ENCODE data around the gene SNAI3. TPM values are rescaled to one million over a fixed set of nuclear protein-coding genes. Genes with fewer than 3 reads are reported as not detected.

The SNAI3 gene
- total RNA-seq, 4 donors from 2014 or later: 0.23 to 0.95 TPM; not detected in 2

- no peak for DNase-seq
- intact Hi-C loops (cut with DNase I): no loop called here
- H3K36me3 ChIP-seq: peaks cover 0 to 40% (median 0%) of the 10 kb centered on the region in 3 donors
- no peaks in the 10 kb centered on the region for H3K9me3 ChIP-seq
- peak overlapping the region in 3 of 4 donors; percentile 80 to 91 (median 83) for H3K27ac ChIP-seq
- WGBS, 2 donors: 77 to 81% methylated on average over 7 to 10 of the region's 20 CpGs
- H3K27me3 ChIP-seq: no peaks in the 10 kb centered on the region
- no peak for TF ChIP-seq CTCF (IDR thresholded peaks at IDR 0.05)
- no peak for TF ChIP-seq POLR2A (IDR thresholded peaks at IDR 0.05)
- H3K4me1 ChIP-seq: peaks cover 7 to 32% (median 21%) of the 10 kb centered on the region in 3 donors
- peak overlapping the region; percentile 71 to 96 (median 72) for H3K4me3 ChIP-seq
Measured at GRCh38 chr16:88649195-88649923, 36.9 kb downstream of the SNAI3 start.

- DNase-seq: no peak
- Histone ChIP-seq H3K27ac (no peak overlapping the region), H3K27me3 (no peaks in the 10 kb centered on the region), H3K4me3 (no peak overlapping the region), H3K36me3 (peaks cover 0 to 29% (median 0%) of the 10 kb centered on the region in 3 donors), H3K4me1 (peaks cover 7 to 32% (median 21%) of the 10 kb centered on the region in 3 donors), H3K9me3 (no peaks in the 10 kb centered on the region)
- 95 to 100% methylated on average over 3 to 6 of the region's 22 CpGs for WGBS, 2 donors
- intact Hi-C loops (cut with DNase I): no loop called here
- TF ChIP-seq CTCF (IDR thresholded peaks at IDR 0.05) (no peak), POLR2A (IDR thresholded peaks at IDR 0.05) (no peak)
Measured at GRCh38 chr16:88647178-88648070, 38.9 kb downstream of the SNAI3 start.

GRCh38 chr16:88646345-88647034 is 39.8 kb downstream of the SNAI3 start:
- H3K36me3 ChIP-seq: peaks cover 0 to 21% (median 0%) of the 10 kb centered on the region in 3 donors

GRCh38 chr16:88645941-88646340 is 40.4 kb downstream of the SNAI3 start:
- intact Hi-C loops (cut with DNase I): no loop called here
- DNase-seq: no peak
- Histone ChIP-seq H3K9me3 (no peaks in the 10 kb centered on the region), H3K4me1 (peaks cover 0 to 19% (median 14%) of the 10 kb centered on the region in 3 donors), H3K4me3 (no peak overlapping the region), H3K27ac (no peak overlapping the region), H3K36me3 (peaks cover 0 to 21% (median 0%) of the 10 kb centered on the region in 3 donors), H3K27me3 (peaks cover 0 to 5% (median 0%) of the 10 kb centered on the region in 4 donors)
- TF ChIP-seq POLR2A (IDR thresholded peaks at IDR 0.05): no peak
- TF ChIP-seq CTCF (IDR thresholded peaks at IDR 0.05): no peak
- 98 to 100% methylated on average over 1 to 9 of the region's 23 CpGs for WGBS, 2 donors

More at GRCh38 chr16:88646345-88647034, 39.8 kb downstream of the SNAI3 start:
- TF ChIP-seq POLR2A (IDR thresholded peaks at IDR 0.05): no peak
- TF ChIP-seq CTCF (IDR thresholded peaks at IDR 0.05): no peak
- no peak for DNase-seq
- Histone ChIP-seq H3K27me3 (no peaks in the 10 kb centered on the region), H3K4me1 (peaks cover 5 to 25% (median 18%) of the 10 kb centered on the region in 3 donors), H3K27ac (no peak overlapping the region), H3K9me3 (no peaks in the 10 kb centered on the region), H3K4me3 (no peak overlapping the region)
- intact Hi-C loops (cut with DNase I): no loop called here
- WGBS, 2 donors: 83 to 88% methylated on average over 12 to 16 of the region's 28 CpGs

Data from esophagus squamous epithelium (tissue), 5 donors.